Measurements from ENCODE around the gene MYH16.
"Not testable (repeated sequence)": the region's sequence is repeated elsewhere in the genome, so short reads cannot be mapped to it uniquely, and the experiment has no call there.

The MYH16 gene

DNA sequence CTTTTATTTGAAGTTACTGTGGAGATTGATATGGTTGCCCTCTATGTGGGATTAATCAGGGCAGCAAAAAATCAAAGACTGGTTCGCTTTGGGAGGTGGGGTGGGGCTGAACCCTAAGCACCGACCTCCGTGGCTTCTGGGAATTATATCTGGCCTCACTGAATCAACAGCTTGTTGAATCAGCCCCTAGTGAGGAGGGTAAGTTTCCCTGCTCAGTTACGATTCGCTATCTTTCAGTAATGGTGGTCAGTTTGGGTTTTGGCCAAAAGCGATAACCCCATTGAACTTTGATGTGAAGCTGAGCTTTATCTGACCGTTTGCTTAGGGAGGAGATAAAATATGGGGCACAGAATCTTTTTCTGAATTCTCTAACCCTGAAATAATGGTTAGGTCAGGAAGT is 36.5 kb downstream of the MYH16 start:
- DNase-seq, result no peak

DNA sequence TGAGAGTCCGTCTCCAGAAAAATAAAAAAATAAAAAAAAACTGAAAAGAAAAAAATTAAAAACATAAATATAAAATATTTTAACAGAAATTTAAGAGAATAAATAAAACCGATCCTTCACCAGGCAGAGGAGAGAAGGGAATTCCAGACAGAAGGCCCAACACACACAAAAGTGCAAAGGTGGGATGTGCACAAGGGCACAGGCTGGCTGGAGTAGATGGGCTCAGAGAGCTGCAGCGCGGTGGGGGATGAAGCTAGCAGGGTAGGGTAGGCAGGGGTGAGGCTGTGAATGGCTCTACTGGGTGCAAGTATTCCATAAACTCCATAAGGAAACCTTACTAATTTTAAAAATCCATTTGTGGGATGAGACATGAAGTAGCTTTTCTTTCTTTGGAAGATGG is 37.4 kb downstream of the MYH16 start:
- no peak for DNase-seq

DNA sequence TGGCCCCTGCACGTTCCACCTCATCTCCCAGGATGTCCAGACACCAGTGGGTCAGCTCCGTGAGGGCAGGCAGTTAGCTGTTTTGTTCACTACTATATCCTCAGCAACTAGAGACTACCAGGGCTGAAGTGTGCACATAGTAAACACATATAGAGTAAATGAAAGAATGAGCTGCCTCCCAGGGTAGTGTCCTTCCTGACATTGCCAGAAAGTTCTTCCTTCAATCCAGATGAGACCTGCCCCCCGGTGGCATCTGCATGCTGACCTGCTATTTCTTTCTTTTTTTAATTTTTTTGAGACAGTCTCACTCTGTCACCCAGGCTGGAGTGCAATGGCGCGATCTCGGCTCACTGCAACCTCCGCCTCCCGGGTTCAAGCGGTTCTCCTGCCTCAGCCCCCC is 39.1 kb downstream of the MYH16 start:
- DNase-seq, result no peak

DNA sequence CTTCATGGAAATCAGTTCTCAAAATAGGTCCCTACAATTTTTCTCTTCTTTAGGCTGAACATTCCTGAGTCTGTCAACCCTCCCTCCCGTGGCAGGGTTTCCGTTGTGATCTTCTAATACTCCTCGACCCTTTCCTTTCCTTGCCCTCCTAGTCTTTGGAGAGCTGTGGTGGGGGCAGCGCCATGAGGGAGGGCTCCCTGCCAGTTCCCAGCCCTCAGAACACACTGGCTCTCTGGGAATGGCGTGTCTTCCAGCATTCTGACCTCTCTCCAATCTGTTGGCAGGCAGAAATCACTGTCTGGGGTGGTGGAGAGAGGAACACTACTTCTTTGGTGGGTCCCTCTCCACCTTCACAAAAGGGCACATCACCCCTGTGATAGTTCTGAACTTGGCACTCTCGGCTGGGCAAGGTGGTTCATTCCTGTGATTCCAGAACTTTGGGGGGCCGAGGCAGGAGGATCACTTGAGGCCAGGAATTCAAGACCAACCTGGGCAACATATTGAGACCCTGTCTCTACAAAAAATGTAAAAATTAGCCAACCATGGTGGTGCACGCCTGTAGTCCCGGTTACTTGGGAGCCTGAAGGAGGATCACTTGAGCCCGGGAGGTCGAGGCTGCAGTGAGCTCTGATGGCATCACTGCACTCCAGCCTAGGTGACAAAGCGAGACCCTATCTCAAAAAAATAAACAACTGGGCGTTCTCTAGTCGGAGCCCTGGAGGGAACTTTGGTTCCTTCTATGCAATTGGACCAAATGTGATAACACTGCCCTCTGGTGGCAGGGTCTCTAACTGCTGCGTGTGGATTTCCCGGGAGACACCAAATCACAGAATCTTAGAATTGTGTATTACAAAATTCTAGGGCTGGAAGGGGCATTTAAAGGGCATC is 39.9 kb downstream of the MYH16 start:
- peak; percentile 24 to 74 (median 57) for DNase-seq

DNA sequence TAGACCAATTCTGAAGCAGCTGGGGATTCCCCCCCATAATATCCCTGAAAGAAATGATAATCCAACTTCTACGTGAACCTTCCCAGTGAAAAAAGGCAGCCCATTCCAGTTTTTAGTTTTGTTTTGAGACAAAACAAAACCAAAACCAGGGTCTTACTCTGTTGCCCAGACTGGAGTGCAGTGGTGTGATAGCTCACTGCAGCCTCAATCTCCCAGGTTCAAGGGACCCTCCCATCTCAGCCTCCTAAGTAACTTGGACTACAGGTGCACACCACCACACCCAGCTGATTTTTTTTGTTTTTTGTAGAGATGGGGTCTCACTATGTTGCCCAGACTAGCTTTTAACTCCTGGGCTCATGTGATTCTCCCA is 40.5 kb downstream of the MYH16 start:
- no peak for DNase-seq

DNA sequence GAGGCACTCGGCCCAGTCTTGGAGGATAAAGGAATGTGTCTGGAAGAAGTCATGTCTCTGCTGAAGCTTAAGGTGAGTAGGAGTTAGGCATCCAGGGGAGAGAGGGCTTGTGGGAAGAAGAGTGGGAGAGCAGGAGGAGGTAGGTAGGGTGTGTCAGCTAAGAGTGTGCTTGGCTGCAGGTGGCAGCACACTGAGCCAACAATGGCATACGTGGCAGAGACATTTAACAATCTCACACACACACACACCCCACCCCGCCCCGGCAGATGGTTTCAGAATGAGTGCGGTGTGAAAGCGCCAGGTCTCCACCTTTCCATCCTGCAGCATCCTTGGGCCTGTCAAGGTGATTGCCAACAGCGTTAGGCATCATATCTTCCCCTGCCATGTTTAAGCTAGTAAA is 41.9 kb downstream of the MYH16 start:
- DNase-seq, result no peak

DNA sequence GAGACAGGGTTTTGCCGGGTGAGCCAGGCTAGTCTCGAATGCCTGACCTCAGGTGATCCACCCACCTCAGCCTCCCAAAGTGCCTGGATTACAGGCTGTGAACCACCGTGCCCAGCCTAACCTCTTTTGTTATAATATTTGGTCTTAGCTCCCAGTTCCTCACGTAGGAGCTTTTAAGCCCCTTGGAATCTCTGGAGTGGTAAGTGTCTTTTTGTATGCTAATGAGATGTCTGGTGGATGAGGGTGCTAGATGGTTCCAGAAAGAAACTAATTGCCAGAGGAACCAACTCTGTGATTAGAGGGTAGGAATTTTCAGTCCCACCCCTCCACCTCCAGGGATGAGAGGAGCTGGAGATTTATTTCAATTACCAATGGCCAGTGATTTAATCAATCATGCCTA is 47.7 kb downstream of the MYH16 start:
- DNase-seq, result no peak

DNA sequence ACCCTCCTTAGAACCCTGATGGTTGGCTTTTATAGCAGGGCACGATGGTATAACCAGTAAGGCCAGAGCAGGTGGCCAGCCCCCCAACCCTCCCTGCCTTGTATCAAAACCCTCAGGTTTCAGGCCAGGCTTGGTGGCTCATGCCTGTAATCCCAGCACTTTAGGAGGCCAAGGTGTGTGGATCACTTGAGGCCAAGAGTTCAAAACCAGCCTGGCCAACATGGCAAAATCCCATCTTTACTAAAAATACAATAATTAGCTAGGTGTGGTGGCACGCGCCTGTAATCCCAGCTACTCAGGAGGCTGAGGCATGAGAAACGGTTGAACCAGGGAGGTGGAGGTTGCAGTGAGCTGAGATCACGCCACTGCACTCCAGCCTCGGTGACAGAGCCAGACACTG is 50.0 kb downstream of the MYH16 start:
- not testable (repeated sequence) for DNase-seq

DNA sequence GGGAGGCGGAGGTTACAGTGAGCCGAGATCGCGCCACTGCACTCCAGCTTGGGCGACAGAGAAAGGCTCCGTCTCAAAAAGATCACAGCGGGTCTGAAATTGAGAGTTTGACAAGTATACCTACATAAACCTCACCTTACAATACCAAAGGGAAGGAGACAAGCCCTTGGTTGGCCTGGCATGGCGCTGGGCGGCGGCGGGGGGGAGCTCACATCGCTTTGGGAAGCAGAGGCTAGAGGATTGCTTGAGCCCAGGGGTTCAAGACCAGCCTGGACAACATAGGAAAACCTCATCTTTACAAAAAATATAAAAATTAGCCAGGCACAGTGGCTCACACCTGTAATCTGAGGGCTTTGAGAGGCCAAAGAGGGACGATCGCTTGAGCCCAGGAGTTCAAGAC is 51.9 kb downstream of the MYH16 start:
- DNase-seq, result no peak

DNA sequence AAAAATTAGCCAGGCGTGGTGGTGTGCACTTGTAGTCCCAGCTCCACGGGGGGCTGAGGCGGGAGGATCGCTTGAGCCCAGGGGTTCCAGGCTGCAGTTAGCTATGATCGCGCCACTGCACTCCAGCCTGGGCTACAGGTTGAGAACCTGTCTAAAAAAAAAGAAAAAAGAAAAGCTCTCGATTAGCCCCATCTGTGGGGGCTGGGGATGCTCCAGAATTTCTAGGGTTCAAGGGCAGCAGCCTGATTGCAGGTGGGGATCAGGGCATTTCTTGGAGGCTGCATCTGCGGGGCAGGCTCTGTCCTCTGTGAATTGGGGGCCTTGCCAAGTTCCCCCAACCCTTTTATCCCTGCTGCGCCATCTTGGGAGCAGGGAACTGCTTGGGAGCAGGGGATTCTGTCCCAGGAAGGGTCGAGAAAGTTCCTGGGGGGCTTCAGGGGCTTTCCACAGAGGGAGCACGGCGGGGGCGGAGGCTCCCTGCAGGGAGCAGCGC is 52.4 kb downstream of the MYH16 start:
- DNase-seq, result no peak

DNA sequence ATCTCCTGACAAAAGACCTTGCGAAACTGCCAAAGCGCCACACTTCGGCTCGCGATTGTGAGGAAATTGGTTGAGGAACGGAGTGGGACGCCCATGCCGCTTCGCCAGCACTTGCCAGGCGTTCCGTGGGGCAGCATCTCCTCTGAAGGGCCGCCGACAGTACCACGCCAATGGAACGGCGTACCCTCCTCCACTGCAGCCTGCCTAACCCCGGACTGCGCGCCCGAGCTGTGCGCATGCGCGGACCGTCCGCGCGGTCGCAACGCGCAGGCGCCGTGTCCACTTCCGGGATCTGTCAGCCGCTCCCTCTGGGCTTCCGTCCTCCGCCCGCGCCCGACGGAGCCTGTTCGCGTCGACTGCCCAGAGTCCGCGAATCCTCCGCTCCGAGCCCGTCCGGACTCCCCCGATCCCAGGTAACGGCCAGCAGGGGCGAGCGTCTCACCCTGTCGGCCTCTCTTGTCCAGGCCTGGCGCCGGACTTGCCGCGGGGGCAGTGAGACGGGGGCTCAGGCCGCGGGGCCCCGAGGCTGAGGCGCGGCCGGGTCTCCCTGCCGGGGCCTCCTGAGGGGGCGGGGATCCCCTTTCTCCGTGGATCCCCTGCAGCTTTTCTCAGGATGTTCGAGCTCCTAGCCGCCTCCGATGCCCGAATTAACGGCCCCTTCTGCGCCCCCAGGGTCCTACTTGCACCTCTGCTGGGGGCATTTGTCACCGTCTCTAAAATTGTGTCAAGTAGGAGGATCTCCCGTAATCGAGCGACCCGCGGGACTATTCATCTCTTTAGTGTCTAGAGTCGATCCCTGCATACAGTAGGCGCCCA is 53.2 kb downstream of the MYH16 start, which contains the start of gene ARPC1A:
Gene ARPC1A, plus strand, starts transcription at position 307 of the 816 bp plus-strand sequence. CDS start 7,456 bp downstream, outside the sequence.
- DNase-seq, result peak; percentile 80 to 95 (median 87)

DNA sequence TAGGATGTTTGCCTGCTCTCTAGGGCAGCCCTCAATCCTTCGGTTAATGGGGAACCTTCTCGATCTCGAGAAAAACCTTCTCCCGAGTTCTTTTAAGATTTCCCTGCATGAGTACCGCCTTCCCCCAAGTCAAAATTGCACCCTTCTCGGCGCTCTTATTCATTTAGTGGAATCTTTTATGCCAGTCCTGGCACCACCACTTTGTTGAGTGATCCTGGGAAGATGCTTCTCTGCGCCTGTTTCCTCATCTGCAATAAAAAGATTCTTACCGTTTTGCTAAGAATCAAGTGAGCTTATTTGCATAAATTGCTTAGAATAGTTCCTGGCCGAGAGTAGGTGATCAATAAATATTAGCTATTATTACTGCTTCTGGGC is 53.8 kb downstream of the MYH16 start:
- no peak for DNase-seq

DNA sequence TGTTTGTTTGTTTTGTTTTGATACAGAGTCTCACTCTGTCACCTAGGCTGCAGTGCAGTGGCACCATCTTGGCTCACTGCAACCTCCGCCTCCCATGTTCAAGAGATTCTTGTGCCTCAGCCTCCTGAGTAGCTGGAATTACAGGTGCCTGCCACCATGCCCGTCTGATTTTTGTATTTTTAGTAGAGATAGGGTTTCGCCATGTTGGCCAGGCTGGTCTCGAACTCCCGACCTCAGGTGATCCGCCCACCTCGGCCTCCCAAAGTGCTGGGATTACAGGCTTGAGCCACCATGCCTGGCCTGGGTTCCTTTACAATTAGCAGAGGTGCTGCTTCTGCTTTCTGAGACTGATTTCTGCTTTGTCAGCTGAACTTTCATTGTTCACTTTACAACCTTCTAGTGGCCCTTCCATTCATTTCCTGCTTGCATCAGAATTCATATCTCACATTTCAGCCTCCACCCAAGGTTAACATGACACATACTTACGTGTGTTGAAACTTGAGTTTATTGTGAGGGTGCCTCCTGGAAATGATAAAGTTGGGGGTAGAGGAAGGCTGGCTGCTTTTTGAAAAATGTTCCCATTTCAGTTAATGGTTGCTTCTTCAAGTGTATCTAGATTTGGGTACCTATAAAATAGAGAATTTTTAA is 57.8 kb downstream of the MYH16 start:
- DNase-seq, result not testable (repeated sequence)

DNA sequence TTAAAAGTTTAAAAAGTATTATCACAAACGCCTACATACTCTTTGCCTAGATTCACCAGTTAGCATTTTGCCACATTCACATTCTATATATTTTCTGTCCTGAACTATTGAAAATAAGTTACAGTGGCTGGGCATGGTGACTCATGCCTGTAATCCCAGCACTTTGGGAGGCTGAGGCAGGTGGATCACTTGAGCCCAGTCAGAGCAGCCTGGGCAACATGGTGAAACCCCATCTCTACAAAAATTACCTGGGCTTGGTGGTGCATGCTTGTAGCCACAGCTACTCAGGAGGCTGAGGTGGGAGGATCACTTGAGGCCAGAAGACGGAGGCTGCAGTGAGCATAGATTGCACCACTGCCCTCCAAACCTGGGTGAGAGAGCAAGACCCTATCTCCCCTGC is 58.4 kb downstream of the MYH16 start:
- DNase-seq, result no peak

DNA sequence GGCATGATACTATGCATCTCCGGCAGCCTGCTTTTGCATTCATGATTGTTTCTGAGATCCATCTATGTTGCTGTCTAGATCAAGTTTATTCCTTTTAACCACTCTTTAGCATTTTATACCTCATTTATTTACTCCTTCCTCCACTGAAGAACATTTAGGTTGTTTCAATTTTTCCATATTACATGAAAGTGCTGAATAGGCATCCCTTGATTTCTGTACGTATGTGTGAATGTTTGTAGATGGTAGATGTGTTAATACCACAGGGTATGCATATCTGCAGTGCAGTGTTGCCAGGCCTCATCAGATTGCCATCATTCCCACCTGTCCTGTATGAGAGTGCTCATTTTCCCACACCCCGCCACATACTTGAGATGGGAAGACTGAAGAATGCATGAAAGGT is 67.0 kb downstream of the MYH16 start:
- no peak for DNase-seq

DNA sequence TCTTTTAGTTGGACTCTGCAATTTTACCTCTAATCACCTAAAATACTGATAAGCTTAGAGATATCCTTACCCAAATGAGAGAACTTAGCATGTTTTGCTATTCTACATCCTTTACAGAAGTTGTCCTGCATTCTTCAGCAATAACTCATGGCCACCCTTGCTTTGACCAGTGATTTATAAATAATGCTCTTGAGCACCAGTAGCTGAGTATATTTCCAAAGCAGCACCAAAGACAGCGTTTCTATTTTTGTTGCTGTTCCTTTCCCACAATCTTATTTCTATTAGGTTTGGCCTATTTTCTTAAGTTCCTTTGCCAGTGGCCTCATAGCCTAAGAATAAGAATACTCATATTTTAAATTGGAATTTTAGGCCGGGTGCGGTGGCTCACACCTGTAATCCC is 68.0 kb downstream of the MYH16 start:
- no peak for DNase-seq

DNA sequence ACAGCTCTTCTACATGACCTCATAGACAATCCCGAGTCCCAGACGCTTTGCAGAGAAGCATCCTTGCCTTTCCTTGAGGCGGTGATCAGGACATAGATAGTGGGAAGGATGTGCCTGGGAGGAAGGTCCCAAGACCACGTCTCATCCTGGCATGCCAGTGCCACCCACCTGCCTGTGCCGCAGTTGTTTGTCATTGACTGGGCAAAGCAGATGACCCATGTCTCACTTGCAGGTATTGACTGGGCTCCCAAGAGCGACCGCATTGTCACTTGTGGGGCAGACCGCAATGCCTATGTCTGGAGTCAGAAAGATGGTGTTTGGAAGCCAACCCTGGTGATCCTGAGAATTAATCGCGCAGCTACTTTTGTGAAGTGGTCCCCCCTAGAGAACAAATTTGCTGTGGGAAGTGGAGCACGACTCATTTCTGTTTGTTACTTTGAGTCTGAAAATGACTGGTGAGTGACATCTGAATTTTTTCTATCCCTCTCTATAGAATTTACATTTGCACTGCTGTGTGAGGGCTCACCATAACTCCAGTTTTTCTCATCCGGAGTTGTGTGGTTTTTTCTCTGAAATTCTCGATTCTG is 71.5 kb downstream of the MYH16 start:
- DNase-seq, result no peak

DNA sequence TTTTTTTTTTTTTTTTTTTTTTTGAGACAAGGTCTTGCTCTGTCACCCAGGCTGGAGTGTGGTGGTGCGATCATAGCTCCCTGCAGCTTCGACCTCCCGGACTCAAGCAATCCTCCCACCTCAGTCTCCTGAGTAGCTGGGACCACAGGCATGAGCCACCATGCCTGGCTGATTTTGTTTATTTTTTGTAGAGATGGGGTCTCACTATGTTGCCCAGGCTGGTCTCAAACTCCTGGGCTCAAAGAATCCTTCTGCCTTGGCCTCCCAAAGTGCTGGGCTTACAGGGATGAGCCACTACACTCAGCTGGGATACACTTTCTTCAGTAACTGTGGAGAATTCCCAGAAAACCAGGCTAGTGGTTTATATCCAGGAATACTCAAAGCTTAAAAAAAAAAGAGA is 78.0 kb downstream of the MYH16 start:
- not testable (repeated sequence) for DNase-seq

DNA sequence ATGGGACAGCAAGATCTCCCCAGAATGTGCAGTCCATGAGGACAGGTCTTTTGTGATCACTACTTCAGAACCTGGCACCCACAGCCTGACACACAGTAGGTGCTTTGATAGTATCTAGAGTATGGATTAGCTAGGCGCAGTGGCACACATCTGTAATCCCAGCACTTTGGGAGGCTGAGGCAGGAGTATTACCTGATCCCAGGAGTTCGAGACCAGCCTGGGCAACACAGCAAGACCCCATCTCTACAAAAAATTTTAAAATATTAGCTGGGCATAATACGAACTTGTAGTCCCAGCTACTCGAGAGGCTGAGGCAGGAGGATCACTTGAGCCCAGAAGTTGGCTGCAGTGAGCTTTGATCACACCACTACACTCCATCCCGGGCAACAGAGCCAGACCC is 79.6 kb downstream of the MYH16 start:
- DNase-seq, result no peak

DNA sequence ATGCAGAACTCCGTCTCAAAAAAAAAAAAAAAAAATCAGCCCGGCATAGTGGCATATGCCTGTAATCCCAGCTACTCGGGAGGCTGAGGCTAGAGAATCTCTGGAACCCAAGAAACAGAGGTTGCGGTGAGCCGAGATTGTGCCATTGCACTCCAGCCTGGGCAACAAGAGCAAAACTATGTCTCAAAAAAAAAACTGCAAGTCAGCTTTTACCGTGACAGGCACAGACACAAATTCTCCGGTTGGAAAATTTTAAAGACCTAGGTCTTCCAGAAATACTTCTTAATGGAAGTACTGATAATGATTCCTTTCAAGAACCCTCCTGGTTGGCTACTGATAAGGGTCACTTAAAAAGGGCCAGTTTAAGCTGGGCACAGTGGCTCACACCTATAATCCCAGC is 82.5 kb downstream of the MYH16 start:
- no peak for DNase-seq

DNA sequence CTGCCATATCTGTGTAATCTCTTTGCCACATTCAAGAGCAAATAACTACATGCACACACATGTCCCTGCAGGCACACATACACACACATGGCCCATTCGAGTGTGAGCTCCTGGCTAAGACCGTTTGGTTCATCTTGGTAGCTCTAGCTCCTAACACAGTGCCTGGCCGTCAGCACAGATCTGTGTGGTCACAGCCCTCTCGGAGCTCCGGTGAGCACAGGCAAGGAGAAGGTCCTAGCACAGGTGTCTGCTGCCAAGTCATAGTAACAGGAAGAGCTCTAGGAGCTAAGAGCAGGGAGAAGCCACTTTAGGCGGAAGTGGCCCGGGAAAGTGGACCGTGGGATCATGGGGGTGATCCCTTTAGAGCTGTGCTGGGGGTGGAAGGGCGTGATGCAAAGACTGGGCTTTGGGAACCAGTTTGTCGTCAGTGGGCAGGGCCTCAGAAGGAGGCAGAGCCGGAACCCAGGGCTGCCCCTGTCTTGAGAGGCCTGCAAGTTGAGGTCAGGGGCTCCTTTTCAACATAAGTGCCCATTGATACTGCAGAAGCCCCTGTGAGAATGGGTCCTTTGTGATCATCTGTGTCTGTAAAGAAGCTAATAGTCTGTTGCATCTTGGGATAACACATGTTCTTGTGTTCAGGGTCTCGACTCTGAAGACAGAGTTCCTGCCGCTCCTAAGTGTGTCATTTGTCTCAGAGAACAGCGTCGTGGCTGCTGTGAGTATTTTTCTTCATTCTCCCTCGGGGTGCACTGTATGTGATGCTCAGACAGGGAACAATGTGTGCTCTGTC is 85.3 kb downstream of the MYH16 start:
- no peak for DNase-seq

DNA sequence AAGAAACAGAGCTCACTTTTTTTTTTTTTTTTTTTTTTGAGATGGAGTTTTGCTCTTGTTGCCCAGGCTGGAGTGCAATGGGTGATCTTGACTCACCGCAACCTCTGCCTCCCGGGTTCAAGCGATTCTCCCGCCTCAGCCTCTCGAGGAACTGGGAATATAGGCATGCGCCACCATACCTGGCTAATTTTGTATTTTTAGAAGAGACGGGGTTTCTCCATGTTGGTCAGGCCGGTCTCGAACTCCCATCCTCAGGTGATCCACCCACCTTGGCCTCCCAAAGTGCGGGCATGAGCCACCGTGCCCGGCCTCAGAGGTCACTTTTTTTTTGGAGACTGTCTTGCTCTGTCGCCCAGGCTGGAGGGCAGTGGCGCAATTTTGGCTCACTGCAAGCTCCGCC is 85.9 kb downstream of the MYH16 start:
- not testable (repeated sequence) for DNase-seq

All from stimulated activated naive CD4-positive, alpha-beta T cell (primary cell).